Mucosa of descending colon (tissue), 3 donors: Measurements from ENCODE around the gene ACTN4. TPM values are rescaled to one million over a fixed set of nuclear protein-coding genes. Genes with fewer than 3 reads are reported as not detected.
A peak's percentile ranks its signal among the peaks of the same experiment; 100 is the strongest.

Experiments
- ATAC-seq: fragments of 200-7000 bp; cut with Tn5 transposase; one replicate; pipeline ENCODE4 v1.9.1; 2020; ENCODE audit warnings: mild to moderate bottlenecking, moderate library complexity
- DNase-seq, 3 donors: peaks; one replicate each; pipeline ENCODE4 v3.0.0-alpha.2; 2020
- H3K36me3 ChIP-seq: fragments of 200-600 bp; one replicate; pipeline ENCODE4 v1.8.0; 2021; ENCODE audit warnings: low read depth, mild to moderate bottlenecking
- H3K4me1 ChIP-seq: fragments of 200-600 bp; one replicate; pipeline ENCODE4 v1.8.0; 2021; ENCODE audit warnings: low read depth, mild to moderate bottlenecking
- H3K4me3 ChIP-seq: fragments of 200-600 bp; one replicate; pipeline ENCODE4 v1.8.0; 2021; ENCODE audit warnings: mild to moderate bottlenecking
- H3K9me3 ChIP-seq: fragments of 200-600 bp; one replicate; pipeline ENCODE4 v1.8.0; 2021; ENCODE audit warnings: mild to moderate bottlenecking
- intact Hi-C, 2 donors: fragments of 100-400 bp; cut with DNase I in 1 of 2; cut with micrococcal nuclease in 1 of 2; formaldehyde crosslinking; loops; one replicate each; pipeline versions ENCODE4 v1.11.0 to v1.11.1; 2022; cut with DNase I, micrococcal nuclease
- total RNA-seq, 3 donors: library from RNA; stranded (reverse); fragmentation: NEBNext Ultra II Directional in 2 of 3; extraction: Animal tissue kit (Norgen Biotek cat#: 25700) in 2 of 3; gene quantifications; one replicate each; pipeline versions ENCODE4 v1.2.1 to v1.2.4, GENCODE V29; 2021 to 2023
- TF ChIP-seq, protein P1 (sequence below): fragments of 200-600 bp; IDR thresholded peaks from one replicate; pipeline ENCODE4 v1.8.0; 2022; ENCODE audit warnings: antibody characterized with exemption, mild to moderate bottlenecking
- donor health status: DM: no; HTN: no; CAD: no; lungs with moderate emphysema.
- donor health status: DM: no; HTN: no; CAD: no.
- donor health status: DM: no; HTN: yes; CAD: no.

The ACTN4 gene
- total RNA-seq, 3 donors from 2014 or later, result 566 to 1,080 (median 1,014) TPM

DNA sequence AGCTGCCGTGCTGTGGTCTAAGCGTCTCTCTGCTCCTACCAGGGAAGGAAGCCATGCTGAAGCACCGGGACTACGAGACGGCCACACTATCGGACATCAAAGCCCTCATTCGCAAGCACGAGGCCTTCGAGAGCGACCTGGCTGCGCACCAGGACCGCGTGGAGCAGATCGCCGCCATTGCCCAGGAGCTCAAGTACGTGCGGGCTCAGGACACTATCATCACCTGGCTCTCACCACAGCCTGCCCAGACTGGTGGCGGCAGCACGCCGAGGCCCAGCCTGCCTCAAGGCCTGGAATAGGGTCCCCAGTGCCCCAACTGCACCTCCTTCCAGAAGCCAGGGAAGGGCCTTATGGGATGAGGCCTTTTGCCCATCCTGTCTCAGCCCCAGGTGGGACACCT lies 74.0 kb downstream of the ACTN4 start:
- no peaks in the 10 kb centered on the region for H3K4me1 ChIP-seq
- H3K4me3 ChIP-seq, result no peak overlapping the region
- peaks cover 18% of the 10 kb centered on the region for H3K36me3 ChIP-seq
- H3K9me3 ChIP-seq, result no peaks in the 10 kb centered on the region
- TF ChIP-seq, protein P1, sequence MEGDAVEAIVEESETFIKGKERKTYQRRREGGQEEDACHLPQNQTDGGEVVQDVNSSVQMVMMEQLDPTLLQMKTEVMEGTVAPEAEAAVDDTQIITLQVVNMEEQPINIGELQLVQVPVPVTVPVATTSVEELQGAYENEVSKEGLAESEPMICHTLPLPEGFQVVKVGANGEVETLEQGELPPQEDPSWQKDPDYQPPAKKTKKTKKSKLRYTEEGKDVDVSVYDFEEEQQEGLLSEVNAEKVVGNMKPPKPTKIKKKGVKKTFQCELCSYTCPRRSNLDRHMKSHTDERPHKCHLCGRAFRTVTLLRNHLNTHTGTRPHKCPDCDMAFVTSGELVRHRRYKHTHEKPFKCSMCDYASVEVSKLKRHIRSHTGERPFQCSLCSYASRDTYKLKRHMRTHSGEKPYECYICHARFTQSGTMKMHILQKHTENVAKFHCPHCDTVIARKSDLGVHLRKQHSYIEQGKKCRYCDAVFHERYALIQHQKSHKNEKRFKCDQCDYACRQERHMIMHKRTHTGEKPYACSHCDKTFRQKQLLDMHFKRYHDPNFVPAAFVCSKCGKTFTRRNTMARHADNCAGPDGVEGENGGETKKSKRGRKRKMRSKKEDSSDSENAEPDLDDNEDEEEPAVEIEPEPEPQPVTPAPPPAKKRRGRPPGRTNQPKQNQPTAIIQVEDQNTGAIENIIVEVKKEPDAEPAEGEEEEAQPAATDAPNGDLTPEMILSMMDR, result no peak
- DNase-seq (no peak), ATAC-seq (no peak)
- intact Hi-C loops, result no loop called here

DNA sequence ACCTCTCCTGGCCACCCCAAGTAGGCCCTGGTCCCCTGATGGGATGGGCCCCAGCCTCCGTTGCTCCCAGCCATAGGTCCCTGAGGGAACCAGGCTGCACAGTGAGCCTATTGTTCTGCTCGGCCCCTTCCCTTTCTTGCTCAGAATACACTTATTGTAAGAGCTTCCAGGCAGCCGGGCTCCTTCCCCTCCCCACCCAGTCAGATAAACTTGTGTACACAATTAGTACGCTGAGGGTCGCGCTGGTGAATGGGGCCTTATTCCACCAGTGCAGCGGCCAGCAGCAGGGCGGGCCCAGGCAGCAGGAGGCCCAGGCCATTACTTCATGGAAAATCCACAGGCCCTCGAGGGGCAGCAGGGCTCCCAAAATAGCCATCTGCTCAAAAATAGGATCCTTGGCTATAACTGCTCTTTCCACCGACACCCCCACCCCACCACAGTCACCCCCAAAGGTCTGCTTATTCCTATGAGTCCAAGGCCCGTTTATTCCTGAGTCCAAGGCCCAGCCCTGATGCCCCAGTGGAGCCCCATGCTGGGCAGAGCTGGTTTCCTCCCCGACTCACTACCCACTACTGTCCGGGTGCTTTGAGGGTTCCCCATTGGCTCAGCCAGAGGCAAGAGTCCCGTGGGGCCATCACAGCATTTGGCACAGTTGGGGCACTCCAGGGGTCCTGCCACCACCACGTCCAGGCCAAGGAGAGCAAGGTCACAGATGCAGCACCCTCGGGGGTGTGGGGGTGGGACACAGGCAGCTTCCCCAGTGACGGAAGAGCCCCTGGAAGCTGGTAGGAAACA lies 74.7 kb downstream of the ACTN4 start:
- no peak for DNase-seq
- peaks cover 18% of the 10 kb centered on the region for H3K36me3 ChIP-seq
- no peaks in the 10 kb centered on the region for H3K4me1 ChIP-seq
- ATAC-seq, result no peak
- H3K9me3 ChIP-seq, result no peaks in the 10 kb centered on the region
- H3K4me3 ChIP-seq, result no peak overlapping the region
- intact Hi-C loops, result no loop called here
- TF ChIP-seq, protein P1, result no peak

DNA sequence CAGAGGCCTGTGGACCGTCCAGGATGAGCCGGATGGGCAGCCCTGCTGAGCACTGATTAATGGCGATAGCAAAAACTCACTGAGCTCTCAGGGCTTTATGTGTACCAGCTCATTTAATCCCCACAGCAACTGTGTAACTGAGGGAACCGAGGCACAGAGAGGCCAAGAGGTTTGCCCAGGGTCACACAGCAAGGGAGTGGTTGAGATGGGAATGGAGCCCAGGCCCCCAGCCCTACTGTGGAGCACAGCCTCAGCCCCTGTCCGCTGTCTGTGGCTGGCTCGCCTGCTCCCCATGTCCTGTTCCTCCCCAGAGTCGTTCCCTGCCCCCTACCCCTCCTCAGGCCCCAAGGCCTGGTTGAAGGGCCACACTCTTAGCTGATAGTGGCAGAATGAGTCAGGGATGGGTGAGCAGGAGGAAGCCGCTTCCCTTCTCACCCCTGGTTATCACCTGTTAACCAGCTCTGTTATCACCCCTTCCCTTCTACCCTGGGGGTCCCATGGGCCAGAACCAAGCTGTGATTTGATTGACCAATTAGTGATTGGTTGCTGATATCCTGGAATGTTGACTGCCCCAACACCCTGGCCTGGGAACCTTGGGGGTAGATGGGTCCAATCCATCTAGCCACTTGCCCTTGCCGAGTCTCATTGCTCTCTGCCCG lies 75.6 kb downstream of the ACTN4 start:
- TF ChIP-seq, protein P1, result no peak
- intact Hi-C loops, result no loop called here
- no peaks in the 10 kb centered on the region for H3K9me3 ChIP-seq
- ATAC-seq (no peak), DNase-seq (no peak)
- H3K4me3 ChIP-seq, result no peak overlapping the region
- H3K4me1 ChIP-seq, result no peaks in the 10 kb centered on the region
- peaks cover 19% of the 10 kb centered on the region for H3K36me3 ChIP-seq

DNA sequence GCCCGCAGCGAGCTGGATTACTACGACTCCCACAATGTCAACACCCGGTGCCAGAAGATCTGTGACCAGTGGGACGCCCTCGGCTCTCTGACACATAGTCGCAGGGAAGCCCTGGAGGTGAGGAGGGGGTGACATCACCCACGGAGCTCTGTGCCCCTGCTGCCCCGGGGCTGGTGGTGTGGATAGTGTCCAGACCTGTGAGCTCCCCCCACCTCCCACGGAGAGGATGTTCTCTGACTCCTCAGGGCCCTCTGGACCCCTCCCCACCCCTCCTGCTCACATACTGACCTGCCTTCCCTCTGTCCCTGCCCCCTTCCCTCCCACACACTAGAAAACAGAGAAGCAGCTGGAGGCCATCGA lies 76.1 kb downstream of the ACTN4 start:
- TF ChIP-seq, protein P1, result no peak
- no peaks in the 10 kb centered on the region for H3K4me1 ChIP-seq
- intact Hi-C loops, result no loop called here
- no peak overlapping the region for H3K4me3 ChIP-seq
- DNase-seq (no peak), ATAC-seq (no peak)
- peaks cover 19% of the 10 kb centered on the region for H3K36me3 ChIP-seq
- no peaks in the 10 kb centered on the region for H3K9me3 ChIP-seq

DNA sequence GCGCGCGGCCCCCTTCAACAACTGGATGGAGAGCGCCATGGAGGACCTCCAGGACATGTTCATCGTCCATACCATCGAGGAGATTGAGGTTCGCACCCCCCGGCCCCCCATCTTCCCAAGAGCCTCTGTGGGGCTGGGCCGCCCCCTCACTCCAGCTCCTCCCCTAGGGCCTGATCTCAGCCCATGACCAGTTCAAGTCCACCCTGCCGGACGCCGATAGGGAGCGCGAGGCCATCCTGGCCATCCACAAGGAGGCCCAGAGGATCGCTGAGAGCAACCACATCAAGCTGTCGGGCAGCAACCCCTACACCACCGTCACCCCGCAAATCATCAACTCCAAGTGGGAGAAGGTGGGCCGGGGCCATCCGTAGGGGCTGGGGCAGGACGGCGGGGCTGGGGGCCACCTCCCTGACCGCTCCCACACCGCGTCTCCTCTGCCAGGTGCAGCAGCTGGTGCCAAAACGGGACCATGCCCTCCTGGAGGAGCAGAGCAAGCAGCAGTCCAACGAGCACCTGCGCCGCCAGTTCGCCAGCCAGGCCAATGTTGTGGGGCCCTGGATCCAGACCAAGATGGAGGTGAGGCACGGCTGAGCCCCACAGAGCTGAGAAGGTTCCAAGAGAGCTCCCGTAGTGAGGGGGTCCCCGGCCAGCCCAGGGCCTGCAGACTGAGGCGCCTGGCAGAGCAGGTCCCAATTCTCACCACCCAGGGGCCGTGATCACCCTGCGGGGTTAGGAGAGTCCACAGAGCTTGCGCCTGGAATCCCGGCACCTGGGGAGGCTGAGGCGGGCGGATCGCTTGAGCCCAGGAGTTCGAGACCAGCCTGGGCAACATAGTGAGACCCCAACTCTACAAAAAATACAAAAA lies 76.8 kb downstream of the ACTN4 start:
- Histone ChIP-seq H3K4me3 (no peak overlapping the region), H3K36me3 (peaks cover 19% of the 10 kb centered on the region), H3K9me3 (no peaks in the 10 kb centered on the region), H3K4me1 (no peaks in the 10 kb centered on the region)
- TF ChIP-seq, protein P1, result no peak
- no peak for ATAC-seq
- peak in 1 of 3 donors; percentile 30 for DNase-seq
- intact Hi-C loops, result no loop called here
